SJSA1 (cell line): ENCODE results near the gene BMX. TPM values are rescaled to one million over a fixed set of nuclear protein-coding genes. Genes with fewer than 3 reads are reported as not detected.

Experiments used
- DNase-seq, 2 experiments: peaks; one replicate each; pipeline ENCODE4 v3.0.0-alpha.2; 2015 to 2020; ENCODE audit warnings: low spot score in 2 of 2, low read depth in 1 of 2
- H3K27ac ChIP-seq: fragments of 250-450 bp; sonication (Bioruptor Pico); 2 replicates; pipeline ENCODE4 v1.5.1; 2020; ENCODE audit warnings: mild to moderate bottlenecking, moderate library complexity
- H3K27me3 ChIP-seq: fragments of 250-450 bp; sonication (Bioruptor Pico); replicated peaks from 2 replicates; pipeline ENCODE4 v1.5.1; 2020; ENCODE audit warnings: mild to moderate bottlenecking, moderate library complexity
- H3K36me3 ChIP-seq: fragments of 250-450 bp; sonication (Bioruptor Pico); 2 replicates; pipeline ENCODE4 v1.5.1; 2020; ENCODE audit warnings: mild to moderate bottlenecking
- H3K4me1 ChIP-seq: fragments of 250-450 bp; sonication (Bioruptor Pico); replicated peaks from 2 replicates; pipeline ENCODE4 v1.6.1; 2021; ENCODE audit warnings: mild to moderate bottlenecking
- H3K4me3 ChIP-seq: fragments of 250-450 bp; sonication (Bioruptor Pico); 2 replicates; pipeline ENCODE4 v1.5.1; 2020; ENCODE audit warnings: mild to moderate bottlenecking
- H3K9me3 ChIP-seq: fragments of 250-450 bp; sonication (Bioruptor Pico); replicated peaks from 2 replicates; pipeline ENCODE4 v1.5.1; 2020; ENCODE audit warnings: mild to moderate bottlenecking
- total RNA-seq: library from RNA; depleted of rRNA; stranded (reverse); fragments of >200 nt; shearing (Covaris generic); gene quantifications from 2 replicates; pipeline ENCODE4 v1.2.3, GENCODE V29; 2014; rRNA removed

Gene BMX
- total RNA-seq: not detected in 2 replicates

- Histone ChIP-seq H3K27ac (no peak within 1 kb of the TSS), H3K4me3 (no peak within 1 kb of the TSS), H3K9me3 (no peaks in the 10 kb centered on the region), H3K4me1 (no peaks in the 10 kb centered on the region), H3K27me3 (no peaks in the 10 kb centered on the region), H3K36me3 (no peaks in the 10 kb centered on the region)
- no peak for DNase-seq
Observed at GRCh38 chrX:15500497-15500966, at the start of gene BMX. Gene BMX, plus strand, starts transcription at chrX:15500807. Its CDS starts 7,547 bp downstream, at chrX:15508354.

GRCh38 chrX:15451913-15452312 lies 48.7 kb upstream of the BMX start:
- peaks cover 16% of the 10 kb centered on the region for H3K4me1 ChIP-seq
- no peaks in the 10 kb centered on the region for H3K9me3 ChIP-seq
- no peaks in the 10 kb centered on the region for H3K27me3 ChIP-seq
- H3K36me3 ChIP-seq: no peaks in the 10 kb centered on the region; the same call in 1 of the 2 replicates
- H3K27ac ChIP-seq: no peak overlapping the region
- no peak overlapping the region for H3K4me3 ChIP-seq
- DNase-seq: no peak

- Histone ChIP-seq H3K4me3 (no peak overlapping the region), H3K27me3 (no peaks in the 10 kb centered on the region), H3K9me3 (no peaks in the 10 kb centered on the region), H3K36me3 (no peaks in the 10 kb centered on the region), H3K27ac (no peak overlapping the region), H3K4me1 (no peaks in the 10 kb centered on the region)
- no peak for DNase-seq
Observed at GRCh38 chrX:15464704-15465103, 35.9 kb upstream of the BMX start.

- no peaks in the 10 kb centered on the region for H3K36me3 ChIP-seq
- H3K27ac ChIP-seq: no peak overlapping the region
- no peaks in the 10 kb centered on the region for H3K27me3 ChIP-seq
- no peaks in the 10 kb centered on the region for H3K4me1 ChIP-seq
- H3K9me3 ChIP-seq: no peaks in the 10 kb centered on the region
- H3K4me3 ChIP-seq: no peak overlapping the region
- no peak for DNase-seq
Observed at GRCh38 chrX:15465347-15465746, 35.3 kb upstream of the BMX start.

GRCh38 chrX:15465896-15466651 lies 34.5 kb upstream of the BMX start:
- Histone ChIP-seq H3K4me3 (no peak overlapping the region), H3K9me3 (no peaks in the 10 kb centered on the region), H3K4me1 (no peaks in the 10 kb centered on the region), H3K27ac (no peak overlapping the region), H3K36me3 (no peaks in the 10 kb centered on the region), H3K27me3 (no peaks in the 10 kb centered on the region)
- no peak for DNase-seq

- Histone ChIP-seq H3K36me3 (no peaks in the 10 kb centered on the region), H3K27ac (no peak overlapping the region), H3K27me3 (no peaks in the 10 kb centered on the region), H3K9me3 (no peaks in the 10 kb centered on the region), H3K4me3 (no peak overlapping the region), H3K4me1 (no peaks in the 10 kb centered on the region)
- DNase-seq: peak in 1 of 2 experiments; percentile 4
Observed at GRCh38 chrX:15468036-15468435, 32.6 kb upstream of the BMX start.

GRCh38 chrX:15469613-15470012 lies 31.0 kb upstream of the BMX start:
- Histone ChIP-seq H3K27ac (no peak overlapping the region), H3K4me1 (0 out of 2 replicates have a peak, but pooled peaks cover 1% of the 10 kb centered on the region), H3K36me3 (no peaks in the 10 kb centered on the region), H3K9me3 (no peaks in the 10 kb centered on the region), H3K27me3 (no peaks in the 10 kb centered on the region), H3K4me3 (no peak overlapping the region)
- DNase-seq: no peak

- Histone ChIP-seq H3K4me1 (peaks cover 10% of the 10 kb centered on the region), H3K36me3 (no peaks in the 10 kb centered on the region), H3K27ac (no peak overlapping the region), H3K9me3 (no peaks in the 10 kb centered on the region), H3K4me3 (no peak overlapping the region), H3K27me3 (no peaks in the 10 kb centered on the region)
- peak; percentile 20 to 45 for DNase-seq
Observed at GRCh38 chrX:15471028-15471427, 29.6 kb upstream of the BMX start.

- H3K36me3 ChIP-seq: no peaks in the 10 kb centered on the region
Observed at GRCh38 chrX:15472531-15472930, 28.1 kb upstream of the BMX start.

GRCh38 chrX:15474028-15474427 lies 26.6 kb upstream of the BMX start:
- Histone ChIP-seq H3K4me3 (no peak overlapping the region), H3K36me3 (no peaks in the 10 kb centered on the region), H3K27me3 (no peaks in the 10 kb centered on the region), H3K9me3 (no peaks in the 10 kb centered on the region), H3K27ac (no peak overlapping the region), H3K4me1 (peaks cover 10% of the 10 kb centered on the region)
- no peak for DNase-seq

More at GRCh38 chrX:15472531-15472930, 28.1 kb upstream of the BMX start:
- peaks cover 10% of the 10 kb centered on the region for H3K4me1 ChIP-seq
- no peak for DNase-seq
- no peaks in the 10 kb centered on the region for H3K9me3 ChIP-seq
- no peaks in the 10 kb centered on the region for H3K27me3 ChIP-seq
- no peak overlapping the region for H3K4me3 ChIP-seq
- no peak overlapping the region for H3K27ac ChIP-seq

- H3K36me3 ChIP-seq: no peaks in the 10 kb centered on the region
- no peaks in the 10 kb centered on the region for H3K9me3 ChIP-seq
- peak overlapping the region; percentile 55; the same call in 1 of the 2 replicates for H3K27ac ChIP-seq
- H3K27me3 ChIP-seq: no peaks in the 10 kb centered on the region
- DNase-seq: peak in 1 of 2 experiments; percentile 19
- peaks cover 10% of the 10 kb centered on the region for H3K4me1 ChIP-seq
- H3K4me3 ChIP-seq: no peak overlapping the region
Observed at GRCh38 chrX:15475021-15475420, 25.6 kb upstream of the BMX start.

GRCh38 chrX:15475486-15475885 lies 25.1 kb upstream of the BMX start:
- no peak for DNase-seq
- Histone ChIP-seq H3K4me3 (no peak overlapping the region), H3K36me3 (no peaks in the 10 kb centered on the region), H3K27ac (0 out of 2 replicates have a peak overlapping the region, but pooled peaks have one; percentile 55), H3K4me1 (peaks cover 10% of the 10 kb centered on the region), H3K27me3 (no peaks in the 10 kb centered on the region), H3K9me3 (no peaks in the 10 kb centered on the region)

GRCh38 chrX:15483891-15484290 lies 16.7 kb upstream of the BMX start:
- H3K36me3 ChIP-seq: no peaks in the 10 kb centered on the region
- no peaks in the 10 kb centered on the region for H3K27me3 ChIP-seq
- no peaks in the 10 kb centered on the region for H3K4me1 ChIP-seq
- H3K27ac ChIP-seq: no peak overlapping the region
- no peak for DNase-seq
- H3K9me3 ChIP-seq: no peaks in the 10 kb centered on the region
- no peak overlapping the region for H3K4me3 ChIP-seq

GRCh38 chrX:15492469-15492868 lies 8.1 kb upstream of the BMX start:
- Histone ChIP-seq H3K27ac (peak overlapping the region; percentile 85), H3K27me3 (no peaks in the 10 kb centered on the region), H3K9me3 (no peaks in the 10 kb centered on the region), H3K4me3 (peak overlapping the region; percentile 50), H3K36me3 (0 out of 2 replicates have a peak, but pooled peaks cover 3% of the 10 kb centered on the region), H3K4me1 (no peaks in the 10 kb centered on the region; the same call in 1 of the 2 replicates)
- DNase-seq: no peak
